Measurements from ENCODE around the gene ZNF598. TPM values are rescaled to one million over a fixed set of nuclear protein-coding genes. Genes with fewer than 3 reads are reported as not detected.

The ZNF598 gene
- polyA plus RNA-seq, 1 experiment: 8.2 TPM

GRCh38 chr16:2009164-2009711, 383 bp downstream of the ZNF598 start:
- peak overlapping the region; percentile 64 for H3K4me3 ChIP-seq (ENCODE audit: low read depth, low read length)
- ChIA-PET POLR2A (interaction anchor here (3.0 kb wide), 1 partner anchor 44 kb away, joined by 13 read pairs; the partner anchor contains the start of gene RPS2), CTCF (interaction anchor here (1.0 to 1.6 kb wide), 3 partner anchors 7 to 131 kb away, joined by 4 to 9 read pairs (median 4); no protein-coding TSS in a partner anchor)

GRCh38 chr16:2008631-2009163, 924 bp downstream of the ZNF598 start:
- H3K27me3 ChIP-seq (ENCODE audit: control insufficient read depth, insufficient read depth, low read length): no peaks in the 10 kb centered on the region
- no peaks in the 10 kb centered on the region; the same call in 1 of the 2 replicates for H3K9me3 ChIP-seq (ENCODE audit: control insufficient read depth, insufficient read depth, low read length)
- peak overlapping the region; percentile 64 for H3K4me3 ChIP-seq (ENCODE audit: low read depth, low read length)
- peak overlapping the region; percentile 70 for H3K27ac ChIP-seq (ENCODE audit: low read depth, low read length)
- no peak for DNase-seq (ENCODE audit: low read depth, low spot score)
- ChIA-PET CTCF (interaction anchor here (1.0 to 1.6 kb wide), 3 partner anchors 8 to 132 kb away, joined by 4 to 9 read pairs (median 4); no protein-coding TSS in a partner anchor), POLR2A (interaction anchor here (1.3 to 3.0 kb wide), 2 partner anchors 44 to 147 kb away, joined by 4 to 13 read pairs; partner anchors contain the start of genes RPS2 and TRAF7)
- no peak for TF ChIP-seq CTCF (IDR thresholded peaks at IDR 0.05; ENCODE audit: low read depth, low read length)

More at GRCh38 chr16:2009164-2009711, 383 bp downstream of the ZNF598 start:
- no peak for DNase-seq (ENCODE audit: low read depth, low spot score)
- H3K27me3 ChIP-seq (ENCODE audit: control insufficient read depth, insufficient read depth, low read length): no peaks in the 10 kb centered on the region
- TF ChIP-seq CTCF (IDR thresholded peaks at IDR 0.05; ENCODE audit: low read depth, low read length): no peak
- H3K27ac ChIP-seq (ENCODE audit: low read depth, low read length): peak overlapping the region; percentile 70
- no peaks in the 10 kb centered on the region; the same call in 1 of the 2 replicates for H3K9me3 ChIP-seq (ENCODE audit: control insufficient read depth, insufficient read depth, low read length)

GRCh38 chr16:2008009-2008526, 1.6 kb downstream of the ZNF598 start:
- Histone ChIP-seq H3K27ac (ENCODE audit: low read depth, low read length) (no peak overlapping the region), H3K9me3 (ENCODE audit: control insufficient read depth, insufficient read depth, low read length) (no peaks in the 10 kb centered on the region; the same call in 1 of the 2 replicates), H3K4me3 (ENCODE audit: low read depth, low read length) (peak overlapping the region; percentile 64), H3K27me3 (ENCODE audit: control insufficient read depth, insufficient read depth, low read length) (no peaks in the 10 kb centered on the region)
- ChIA-PET CTCF (interaction anchor here (1.0 to 1.6 kb wide), 3 partner anchors 8 to 133 kb away, joined by 4 to 10 read pairs (median 9); no protein-coding TSS in a partner anchor), POLR2A (interaction anchor here (1.3 to 3.0 kb wide), 2 partner anchors 43 to 147 kb away, joined by 4 to 13 read pairs; partner anchors contain the start of genes RPS2 and TRAF7)
- TF ChIP-seq CTCF (IDR thresholded peaks at IDR 0.05; ENCODE audit: low read depth, low read length): no peak
- DNase-seq (ENCODE audit: low read depth, low spot score): no peak

GRCh38 chr16:2007081-2007836, 2.4 kb downstream of the ZNF598 start:
- CTCF ChIA-PET: interaction anchor here (1.0 to 1.6 kb wide), 2 partner anchors 9 to 133 kb away, joined by 4 to 10 read pairs; no protein-coding TSS in a partner anchor
- POLR2A ChIA-PET: interaction anchor here (0.6 to 3.0 kb wide), 3 partner anchors 9 to 148 kb away, joined by 4 to 13 read pairs (median 9); partner anchors contain the start of genes RPS2 and TRAF7
- no peak for TF ChIP-seq CTCF (IDR thresholded peaks at IDR 0.05; ENCODE audit: low read depth, low read length)
- H3K27me3 ChIP-seq (ENCODE audit: control insufficient read depth, insufficient read depth, low read length): no peaks in the 10 kb centered on the region
- no peak overlapping the region for H3K27ac ChIP-seq (ENCODE audit: low read depth, low read length)
- peak overlapping the region; percentile 64 for H3K4me3 ChIP-seq (ENCODE audit: low read depth, low read length)
- DNase-seq (ENCODE audit: low read depth, low spot score): no peak
- no peaks in the 10 kb centered on the region; the same call in 1 of the 2 replicates for H3K9me3 ChIP-seq (ENCODE audit: control insufficient read depth, insufficient read depth, low read length)
